Thyroid gland (tissue), 4 donors: Measurements from ENCODE around the gene TCERG1L.

Experiments used
- POLR2A ChIP-seq, 2 donors: fragments of 450-650 bp; IDR thresholded peaks; one replicate each; pipeline ENCODE4 v1.6.1; 2017; ENCODE audit warnings: antibody characterized with exemption in 2 of 2, mild to moderate bottlenecking in 2 of 2, moderate library complexity in 1 of 2
- TF ChIP-seq, protein P1 (sequence below), 6 experiments: fragments of 200-600 bp in 3 of 6; fragments of 450-650 bp in 3 of 6; sonication (generic) in 3 of 6; IDR thresholded peaks; one replicate each; pipeline ENCODE4 v1.5.1; 2016 to 2019; ENCODE audit warnings: antibody characterized with exemption in 6 of 6, mild to moderate bottlenecking in 2 of 6, inconsistent platforms in 1 of 6, moderate library complexity in 1 of 6

DNA sequence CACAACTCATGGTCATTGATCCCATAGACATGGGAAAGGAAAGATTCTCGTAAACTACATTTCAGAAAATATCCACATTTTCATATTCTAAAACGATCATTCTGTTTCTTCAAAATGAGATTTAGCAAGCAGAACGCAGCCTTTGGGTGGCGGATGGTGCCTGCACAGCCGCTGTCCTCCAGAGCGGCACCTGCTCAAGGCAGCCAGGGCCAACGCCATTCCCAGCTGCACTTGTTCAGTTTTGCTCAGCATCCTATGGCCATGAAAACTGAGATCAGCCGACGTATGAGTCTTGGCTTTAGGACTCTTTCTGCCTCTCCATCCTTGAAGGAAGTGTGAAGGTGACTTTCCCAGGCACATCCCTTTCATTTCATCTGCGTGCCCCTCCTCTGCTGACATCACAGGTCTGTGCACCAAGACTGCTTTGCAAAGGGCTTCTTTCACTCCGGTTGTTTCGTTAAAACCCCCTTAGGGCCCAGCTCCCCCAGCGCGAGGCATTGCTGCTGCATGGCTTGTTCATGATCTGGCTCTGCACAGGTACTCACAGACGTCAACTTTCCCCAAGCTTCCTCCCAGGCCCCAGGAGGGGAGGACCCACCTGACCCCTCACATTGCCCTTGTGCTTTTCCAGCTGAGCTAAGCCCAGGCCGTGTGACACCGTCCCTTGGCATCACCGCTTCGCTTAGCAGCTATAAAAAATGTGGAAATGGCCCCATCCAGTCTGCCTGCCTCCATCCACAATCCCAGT lies 37.2 kb downstream of the TCERG1L start:
- TF ChIP-seq, protein P1, sequence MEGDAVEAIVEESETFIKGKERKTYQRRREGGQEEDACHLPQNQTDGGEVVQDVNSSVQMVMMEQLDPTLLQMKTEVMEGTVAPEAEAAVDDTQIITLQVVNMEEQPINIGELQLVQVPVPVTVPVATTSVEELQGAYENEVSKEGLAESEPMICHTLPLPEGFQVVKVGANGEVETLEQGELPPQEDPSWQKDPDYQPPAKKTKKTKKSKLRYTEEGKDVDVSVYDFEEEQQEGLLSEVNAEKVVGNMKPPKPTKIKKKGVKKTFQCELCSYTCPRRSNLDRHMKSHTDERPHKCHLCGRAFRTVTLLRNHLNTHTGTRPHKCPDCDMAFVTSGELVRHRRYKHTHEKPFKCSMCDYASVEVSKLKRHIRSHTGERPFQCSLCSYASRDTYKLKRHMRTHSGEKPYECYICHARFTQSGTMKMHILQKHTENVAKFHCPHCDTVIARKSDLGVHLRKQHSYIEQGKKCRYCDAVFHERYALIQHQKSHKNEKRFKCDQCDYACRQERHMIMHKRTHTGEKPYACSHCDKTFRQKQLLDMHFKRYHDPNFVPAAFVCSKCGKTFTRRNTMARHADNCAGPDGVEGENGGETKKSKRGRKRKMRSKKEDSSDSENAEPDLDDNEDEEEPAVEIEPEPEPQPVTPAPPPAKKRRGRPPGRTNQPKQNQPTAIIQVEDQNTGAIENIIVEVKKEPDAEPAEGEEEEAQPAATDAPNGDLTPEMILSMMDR (IDR thresholded peaks at IDR 0.05) = no peak
- no peak for TF ChIP-seq POLR2A (IDR thresholded peaks at IDR 0.05)
